Spleen (tissue), 7 donors: ENCODE data around the gene EXOC6B.

Source experiments
- CTCF ChIP-seq, 11 experiments: fragments of 200-600 bp in 7 of 11; fragments of 450-650 bp in 4 of 11; sonication (generic) in 4 of 11; IDR thresholded peaks in 8 of 11; conservative IDR thresholded peaks in 3 of 11; 1 replicate in 7 of 11; 2 replicates in 4 of 11; pipeline versions ENCODE4 v1.4.0 to v1.8.0; 2016 to 2021; ENCODE audit warnings: antibody characterized with exemption in 11 of 11, inconsistent platforms in 4 of 11, mild to moderate bottlenecking in 1 of 11
- POLR2A ChIP-seq, 3 donors: fragments of 450-650 bp; IDR thresholded peaks; one replicate each; pipeline ENCODE4 v1.5.1; 2017; ENCODE audit warnings: antibody characterized with exemption in 3 of 3, mild to moderate bottlenecking in 1 of 3
- donor health status: DM: no; HTN: no; CAD: no; lungs with moderate emphysema.
- donor health status: DM: no; HTN: no; CAD: no.
- donor health status: DM: no; HTN: no; CAD: no.

GRCh38 chr2:72848436-72849137, 22.8 kb upstream of the EXOC6B start:
- TF ChIP-seq CTCF (IDR thresholded peaks at IDR 0.05 in 8 of 11, conservative IDR thresholded peaks at IDR 0.05 in 3 of 11) (no peak), POLR2A (IDR thresholded peaks at IDR 0.05) (no peak)
